Measurements from ENCODE around the gene SPIRE2. TPM values are rescaled to one million over a fixed set of nuclear protein-coding genes. Genes with fewer than 3 reads are reported as not detected.
A peak's percentile ranks its signal among the peaks of the same experiment; 100 is the strongest.

Gene SPIRE2
- total and polyA plus RNA-seq, 2 of the 13 experiments (the other 11 are each of a cell fraction or from before 2014, with no cell fraction given) = 13.3 to 37.5 TPM

DNA sequence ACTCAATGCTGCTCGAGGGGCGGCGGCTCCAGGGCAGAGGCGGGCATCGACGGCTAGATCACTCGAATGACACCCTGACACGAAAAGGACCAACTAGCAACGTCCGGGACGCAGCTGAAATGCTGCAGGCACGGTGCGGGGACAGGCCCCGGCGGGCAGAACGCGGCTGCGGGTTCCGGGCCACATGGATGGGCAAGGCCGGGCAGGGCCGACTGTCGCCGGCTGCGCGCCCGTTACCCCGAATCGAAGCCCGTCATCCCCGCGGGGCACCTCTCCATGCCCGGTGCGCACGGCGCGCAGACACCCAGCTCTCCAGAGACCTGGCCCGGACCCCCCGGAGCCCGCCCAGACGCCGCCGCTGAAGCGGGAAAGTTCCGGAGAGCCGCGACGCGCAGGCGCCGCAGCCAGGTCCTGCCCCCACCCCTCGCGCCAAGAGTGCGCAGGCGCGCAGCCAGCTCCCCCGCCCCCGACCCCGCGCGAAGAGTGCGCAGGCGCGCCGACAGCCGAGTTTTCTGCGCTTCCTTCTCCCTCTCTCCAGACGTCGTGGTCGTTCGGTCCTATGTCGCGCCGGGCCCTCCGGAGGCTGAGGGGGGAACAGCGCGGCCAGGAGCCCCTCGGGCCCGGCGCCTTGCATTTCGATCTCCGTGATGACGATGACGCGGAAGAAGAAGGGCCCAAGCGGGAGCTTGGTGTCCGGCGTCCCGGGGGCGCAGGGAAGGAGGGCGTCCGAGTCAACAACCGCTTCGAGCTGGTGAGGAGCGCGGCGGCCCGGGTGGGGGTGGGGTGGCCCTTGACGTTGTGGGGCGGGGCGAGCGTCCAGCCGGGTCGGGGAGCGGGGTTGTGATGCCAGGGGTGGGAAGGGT, 45.1 kb downstream of the SPIRE2 start, which contains the start of gene TCF25 (continued):
- TF ChIP-seq ZNF850 (CRISPR knock-in tag; conservative IDR thresholded peaks at IDR 0.05) (no peak), ZNF256 (CRISPR knock-in tag; conservative IDR thresholded peaks at IDR 0.05) (peak; percentile 96), SCMH1 (CRISPR knock-in tag; IDR thresholded peaks at IDR 0.05; ENCODE audit: borderline replicate concordance) (no peak), ZNF30 (CRISPR knock-in tag; IDR thresholded peaks at IDR 0.05) (no peak), XBP1 (CRISPR knock-in tag; IDR thresholded peaks at IDR 0.05) (0 out of 2 replicates have a peak, but pooled peaks have one; percentile 63), TMF1 (CRISPR knock-in tag; IDR thresholded peaks at IDR 0.05; ENCODE audit: low read depth) (peak; percentile 95), CCDC6 (CRISPR knock-in tag; IDR thresholded peaks at IDR 0.05) (peak; percentile 84), REPIN1 (CRISPR knock-in tag; IDR thresholded peaks at IDR 0.05; ENCODE audit: borderline replicate concordance, low read depth) (peak; percentile 35; the same call in 1 of the 2 replicates), TGIF2 (CRISPR knock-in tag; IDR thresholded peaks at IDR 0.05) (no peak; the same call in 1 of the 2 replicates), KDM5B (CRISPR knock-in tag; IDR thresholded peaks at IDR 0.05; ENCODE audit: borderline replicate concordance) (peak; percentile 99), ZNF317 (CRISPR knock-in tag; IDR thresholded peaks at IDR 0.05) (0 out of 2 replicates have a peak, but pooled peaks have one; percentile 71), ZNF138 (CRISPR knock-in tag; IDR thresholded peaks at IDR 0.05; ENCODE audit: low read depth) (peak; percentile 93; the same call in 1 of the 2 replicates), NR2F1 (CRISPR knock-in tag; IDR thresholded peaks at IDR 0.05) (no peak)
- TF ChIP-seq, protein P1, sequence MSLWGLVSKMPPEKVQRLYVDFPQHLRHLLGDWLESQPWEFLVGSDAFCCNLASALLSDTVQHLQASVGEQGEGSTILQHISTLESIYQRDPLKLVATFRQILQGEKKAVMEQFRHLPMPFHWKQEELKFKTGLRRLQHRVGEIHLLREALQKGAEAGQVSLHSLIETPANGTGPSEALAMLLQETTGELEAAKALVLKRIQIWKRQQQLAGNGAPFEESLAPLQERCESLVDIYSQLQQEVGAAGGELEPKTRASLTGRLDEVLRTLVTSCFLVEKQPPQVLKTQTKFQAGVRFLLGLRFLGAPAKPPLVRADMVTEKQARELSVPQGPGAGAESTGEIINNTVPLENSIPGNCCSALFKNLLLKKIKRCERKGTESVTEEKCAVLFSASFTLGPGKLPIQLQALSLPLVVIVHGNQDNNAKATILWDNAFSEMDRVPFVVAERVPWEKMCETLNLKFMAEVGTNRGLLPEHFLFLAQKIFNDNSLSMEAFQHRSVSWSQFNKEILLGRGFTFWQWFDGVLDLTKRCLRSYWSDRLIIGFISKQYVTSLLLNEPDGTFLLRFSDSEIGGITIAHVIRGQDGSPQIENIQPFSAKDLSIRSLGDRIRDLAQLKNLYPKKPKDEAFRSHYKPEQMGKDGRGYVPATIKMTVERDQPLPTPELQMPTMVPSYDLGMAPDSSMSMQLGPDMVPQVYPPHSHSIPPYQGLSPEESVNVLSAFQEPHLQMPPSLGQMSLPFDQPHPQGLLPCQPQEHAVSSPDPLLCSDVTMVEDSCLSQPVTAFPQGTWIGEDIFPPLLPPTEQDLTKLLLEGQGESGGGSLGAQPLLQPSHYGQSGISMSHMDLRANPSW (CRISPR knock-in tag; IDR thresholded peaks at IDR 0.05; ENCODE audit: borderline replicate concordance) = no peak
- TF ChIP-seq, protein P2, sequence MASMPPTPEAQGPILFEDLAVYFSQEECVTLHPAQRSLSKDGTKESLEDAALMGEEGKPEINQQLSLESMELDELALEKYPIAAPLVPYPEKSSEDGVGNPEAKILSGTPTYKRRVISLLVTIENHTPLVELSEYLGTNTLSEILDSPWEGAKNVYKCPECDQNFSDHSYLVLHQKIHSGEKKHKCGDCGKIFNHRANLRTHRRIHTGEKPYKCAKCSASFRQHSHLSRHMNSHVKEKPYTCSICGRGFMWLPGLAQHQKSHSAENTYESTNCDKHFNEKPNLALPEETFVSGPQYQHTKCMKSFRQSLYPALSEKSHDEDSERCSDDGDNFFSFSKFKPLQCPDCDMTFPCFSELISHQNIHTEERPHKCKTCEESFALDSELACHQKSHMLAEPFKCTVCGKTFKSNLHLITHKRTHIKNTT (CRISPR knock-in tag; IDR thresholded peaks at IDR 0.05) = no peak
- TF ChIP-seq, protein P3, sequence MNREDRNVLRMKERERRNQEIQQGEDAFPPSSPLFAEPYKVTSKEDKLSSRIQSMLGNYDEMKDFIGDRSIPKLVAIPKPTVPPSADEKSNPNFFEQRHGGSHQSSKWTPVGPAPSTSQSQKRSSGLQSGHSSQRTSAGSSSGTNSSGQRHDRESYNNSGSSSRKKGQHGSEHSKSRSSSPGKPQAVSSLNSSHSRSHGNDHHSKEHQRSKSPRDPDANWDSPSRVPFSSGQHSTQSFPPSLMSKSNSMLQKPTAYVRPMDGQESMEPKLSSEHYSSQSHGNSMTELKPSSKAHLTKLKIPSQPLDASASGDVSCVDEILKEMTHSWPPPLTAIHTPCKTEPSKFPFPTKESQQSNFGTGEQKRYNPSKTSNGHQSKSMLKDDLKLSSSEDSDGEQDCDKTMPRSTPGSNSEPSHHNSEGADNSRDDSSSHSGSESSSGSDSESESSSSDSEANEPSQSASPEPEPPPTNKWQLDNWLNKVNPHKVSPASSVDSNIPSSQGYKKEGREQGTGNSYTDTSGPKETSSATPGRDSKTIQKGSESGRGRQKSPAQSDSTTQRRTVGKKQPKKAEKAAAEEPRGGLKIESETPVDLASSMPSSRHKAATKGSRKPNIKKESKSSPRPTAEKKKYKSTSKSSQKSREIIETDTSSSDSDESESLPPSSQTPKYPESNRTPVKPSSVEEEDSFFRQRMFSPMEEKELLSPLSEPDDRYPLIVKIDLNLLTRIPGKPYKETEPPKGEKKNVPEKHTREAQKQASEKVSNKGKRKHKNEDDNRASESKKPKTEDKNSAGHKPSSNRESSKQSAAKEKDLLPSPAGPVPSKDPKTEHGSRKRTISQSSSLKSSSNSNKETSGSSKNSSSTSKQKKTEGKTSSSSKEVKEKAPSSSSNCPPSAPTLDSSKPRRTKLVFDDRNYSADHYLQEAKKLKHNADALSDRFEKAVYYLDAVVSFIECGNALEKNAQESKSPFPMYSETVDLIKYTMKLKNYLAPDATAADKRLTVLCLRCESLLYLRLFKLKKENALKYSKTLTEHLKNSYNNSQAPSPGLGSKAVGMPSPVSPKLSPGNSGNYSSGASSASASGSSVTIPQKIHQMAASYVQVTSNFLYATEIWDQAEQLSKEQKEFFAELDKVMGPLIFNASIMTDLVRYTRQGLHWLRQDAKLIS (CRISPR knock-in tag; IDR thresholded peaks at IDR 0.05) = no peak; the same call in 1 of the 2 replicates
- TF ChIP-seq, protein P4, sequence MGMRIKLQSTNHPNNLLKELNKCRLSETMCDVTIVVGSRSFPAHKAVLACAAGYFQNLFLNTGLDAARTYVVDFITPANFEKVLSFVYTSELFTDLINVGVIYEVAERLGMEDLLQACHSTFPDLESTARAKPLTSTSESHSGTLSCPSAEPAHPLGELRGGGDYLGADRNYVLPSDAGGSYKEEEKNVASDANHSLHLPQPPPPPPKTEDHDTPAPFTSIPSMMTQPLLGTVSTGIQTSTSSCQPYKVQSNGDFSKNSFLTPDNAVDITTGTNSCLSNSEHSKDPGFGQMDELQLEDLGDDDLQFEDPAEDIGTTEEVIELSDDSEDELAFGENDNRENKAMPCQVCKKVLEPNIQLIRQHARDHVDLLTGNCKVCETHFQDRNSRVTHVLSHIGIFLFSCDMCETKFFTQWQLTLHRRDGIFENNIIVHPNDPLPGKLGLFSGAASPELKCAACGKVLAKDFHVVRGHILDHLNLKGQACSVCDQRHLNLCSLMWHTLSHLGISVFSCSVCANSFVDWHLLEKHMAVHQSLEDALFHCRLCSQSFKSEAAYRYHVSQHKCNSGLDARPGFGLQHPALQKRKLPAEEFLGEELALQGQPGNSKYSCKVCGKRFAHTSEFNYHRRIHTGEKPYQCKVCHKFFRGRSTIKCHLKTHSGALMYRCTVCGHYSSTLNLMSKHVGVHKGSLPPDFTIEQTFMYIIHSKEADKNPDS (CRISPR knock-in tag; IDR thresholded peaks at IDR 0.05) = no peak

Data from HepG2 (cell line).